Fibroblast of lung (primary cell): Measurements from ENCODE around the gene AVPR1B. TPM values are rescaled to one million over a fixed set of nuclear protein-coding genes. Genes with fewer than 3 reads are reported as not detected.

Source experiments
- DNase-seq, 2 donors: peaks; one replicate each; pipeline versions ENCODE4 v3.0.0 to v3.0.0-alpha.2; 2010; ENCODE audit warnings: low read depth in 2 of 2
- H2AFZ ChIP-seq: 2 replicates; pipeline ENCODE4 v1.5.1; 2012; ENCODE audit warnings: low read length, control low read depth, inconsistent platforms
- H3K27ac ChIP-seq: 2 replicates; pipeline ENCODE4 v1.5.1; 2011; ENCODE audit warnings: low read length, control low read depth; ENCODE audit not compliant: insufficient read depth
- H3K27me3 ChIP-seq: 2 replicates; pipeline ENCODE4 v1.5.1; 2011; ENCODE audit warnings: mild to moderate bottlenecking, low read length; ENCODE audit not compliant: control insufficient read depth, insufficient read depth
- H3K36me3 ChIP-seq: 2 replicates; pipeline ENCODE4 v1.5.1; 2011; ENCODE audit warnings: low read length; ENCODE audit not compliant: control insufficient read depth, insufficient read depth
- H3K4me1 ChIP-seq: 2 replicates; pipeline ENCODE4 v1.5.1; 2011; ENCODE audit warnings: low read length; ENCODE audit not compliant: control insufficient read depth, insufficient read depth; ENCODE audit errors: extremely low read depth
- H3K4me2 ChIP-seq: 2 replicates; pipeline ENCODE4 v1.5.1; 2011; ENCODE audit warnings: low read length, control low read depth; ENCODE audit not compliant: insufficient read depth; ENCODE audit errors: extremely low read depth
- H3K4me3 ChIP-seq, 4 experiments: fragments of 200-600 bp in 1 of 4; sonication (generic) in 1 of 4; replicated peaks in 1 of 4; 2 replicates each; pipeline ENCODE4 v1.5.1; 2011 to 2016; ENCODE audit warnings: low read length in 4 of 4, low read depth in 3 of 4, mild to moderate bottlenecking in 3 of 4, control low read depth in 2 of 4, inconsistent platforms in 1 of 4, mixed read lengths in 1 of 4; ENCODE audit not compliant: insufficient read depth in 1 of 4; ENCODE audit errors: control extremely low read depth in 1 of 4
- H3K79me2 ChIP-seq: 2 replicates; pipeline ENCODE4 v1.5.1; 2012; ENCODE audit warnings: mild to moderate bottlenecking, low read length, inconsistent platforms; ENCODE audit not compliant: control insufficient read depth, insufficient read depth
- H3K9ac ChIP-seq: 2 replicates; pipeline ENCODE4 v1.5.1; 2011; ENCODE audit warnings: mild to moderate bottlenecking, low read length, control low read depth; ENCODE audit not compliant: insufficient read depth
- H3K9me3 ChIP-seq: 2 replicates; pipeline ENCODE4 v1.5.1; 2012; ENCODE audit warnings: low read depth, low read length; ENCODE audit not compliant: control insufficient read depth, insufficient read depth
- H4K20me1 ChIP-seq: 2 replicates; pipeline ENCODE4 v1.5.1; 2011; ENCODE audit warnings: low read length; ENCODE audit not compliant: control insufficient read depth, insufficient read depth; ENCODE audit errors: extremely low read depth
- EZH2 ChIP-seq: IDR thresholded peaks from 2 replicates; pipeline ENCODE4 v1.5.1; 2012; ENCODE audit warnings: low read length, control low read depth, mild to moderate bottlenecking; ENCODE audit errors: missing control alignments
- polyA plus RNA-seq, 2 donors: library from polyadenylated mRNA; depleted of rRNA in 1 of 2; stranded (reverse) in 1 of 2; unstranded in 1 of 2; fragments of >200 nt; gene quantifications; 2 replicates each; pipeline ENCODE4 v1.2.1, GENCODE V29; 2011 to 2012; ENCODE audit warnings: missing spikeins in 1 of 2
- total RNA-seq: library from RNA; depleted of rRNA; stranded (reverse); fragments of >200 nt; gene quantifications from 2 replicates; pipeline ENCODE4 v1.2.1, GENCODE V29; 2014
- TF ChIP-seq, protein P1 (sequence below), 2 donors: IDR thresholded peaks in 1 of 2; conservative IDR thresholded peaks in 1 of 2; 1 replicate in 1 of 2; 2 replicates in 1 of 2; pipeline ENCODE4 v1.5.1; 2011 to 2012; ENCODE audit warnings: low read length in 2 of 2, control low read depth in 1 of 2, inconsistent platforms in 1 of 2, low read depth in 1 of 2, mild to moderate bottlenecking in 1 of 2

AVPR1B gene
- total and polyA plus RNA-seq, 2 donors (not counting 1 experiment from before 2014, with no cell fraction given): not detected

DNA sequence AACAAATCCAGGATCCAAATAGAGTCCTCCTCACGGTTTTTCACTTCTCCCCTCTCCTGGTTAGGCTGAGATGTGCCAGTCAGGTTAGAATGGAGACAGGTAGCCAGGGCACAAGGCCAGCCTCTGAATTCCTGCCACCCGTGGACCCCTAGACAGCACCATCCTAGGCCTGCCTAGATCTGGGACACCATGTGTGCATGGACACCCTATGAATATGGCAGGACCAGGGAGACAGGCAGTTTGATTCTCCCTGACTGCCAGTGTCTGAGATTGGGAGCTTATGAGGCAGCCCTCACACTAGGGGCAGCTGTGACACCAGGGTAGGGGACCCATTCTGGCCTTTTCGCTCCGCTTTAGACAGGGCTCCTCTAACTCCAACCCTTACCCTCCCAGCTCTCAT is 7.5 kb downstream of the AVPR1B start:
- Histone ChIP-seq H3K27ac (no peak overlapping the region), H3K4me2 (no peak overlapping the region), H3K4me3 (no peak overlapping the region), H3K79me2 (no peaks in the 10 kb centered on the region), H4K20me1 (no peaks in the 10 kb centered on the region), H3K9ac (no peak overlapping the region), H3K27me3 (peaks cover 15% of the 10 kb centered on the region), H3K4me1 (no peaks in the 10 kb centered on the region), H2AFZ (no peak overlapping the region), H3K9me3 (no peaks in the 10 kb centered on the region), H3K36me3 (no peaks in the 10 kb centered on the region)
- DNase-seq: no peak
- TF ChIP-seq, protein P1, sequence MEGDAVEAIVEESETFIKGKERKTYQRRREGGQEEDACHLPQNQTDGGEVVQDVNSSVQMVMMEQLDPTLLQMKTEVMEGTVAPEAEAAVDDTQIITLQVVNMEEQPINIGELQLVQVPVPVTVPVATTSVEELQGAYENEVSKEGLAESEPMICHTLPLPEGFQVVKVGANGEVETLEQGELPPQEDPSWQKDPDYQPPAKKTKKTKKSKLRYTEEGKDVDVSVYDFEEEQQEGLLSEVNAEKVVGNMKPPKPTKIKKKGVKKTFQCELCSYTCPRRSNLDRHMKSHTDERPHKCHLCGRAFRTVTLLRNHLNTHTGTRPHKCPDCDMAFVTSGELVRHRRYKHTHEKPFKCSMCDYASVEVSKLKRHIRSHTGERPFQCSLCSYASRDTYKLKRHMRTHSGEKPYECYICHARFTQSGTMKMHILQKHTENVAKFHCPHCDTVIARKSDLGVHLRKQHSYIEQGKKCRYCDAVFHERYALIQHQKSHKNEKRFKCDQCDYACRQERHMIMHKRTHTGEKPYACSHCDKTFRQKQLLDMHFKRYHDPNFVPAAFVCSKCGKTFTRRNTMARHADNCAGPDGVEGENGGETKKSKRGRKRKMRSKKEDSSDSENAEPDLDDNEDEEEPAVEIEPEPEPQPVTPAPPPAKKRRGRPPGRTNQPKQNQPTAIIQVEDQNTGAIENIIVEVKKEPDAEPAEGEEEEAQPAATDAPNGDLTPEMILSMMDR (conservative IDR thresholded peaks at IDR 0.05 in 1 of 2, IDR thresholded peaks at IDR 0.05 in 1 of 2; ENCODE audit: low read depth in 1 of 2, low read length in 2 of 2): no peak
- TF ChIP-seq EZH2: no peak

DNA sequence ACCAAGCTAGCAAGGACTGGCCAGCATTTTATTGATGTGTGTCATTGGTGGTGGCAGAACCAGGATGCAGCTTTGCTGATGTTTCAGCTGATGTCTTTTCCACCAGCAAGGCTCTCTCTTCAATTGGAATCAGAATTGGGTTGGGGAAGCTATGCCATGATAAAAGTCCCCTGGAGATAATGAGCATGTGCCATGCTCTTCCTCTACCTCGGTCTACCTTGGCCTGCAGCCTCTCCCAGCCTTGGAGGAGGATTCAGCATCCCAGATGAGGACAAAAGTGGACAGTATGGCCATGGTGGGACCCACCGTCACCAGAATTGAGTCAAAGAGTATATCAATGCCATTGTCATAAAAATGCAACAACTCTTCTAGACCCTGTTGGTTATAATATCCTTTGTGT is 8.6 kb downstream of the AVPR1B start:
- H3K9me3 ChIP-seq: no peaks in the 10 kb centered on the region
- TF ChIP-seq, protein P1 (conservative IDR thresholded peaks at IDR 0.05 in 1 of 2, IDR thresholded peaks at IDR 0.05 in 1 of 2; ENCODE audit: low read depth in 1 of 2, low read length in 2 of 2): no peak
- TF ChIP-seq EZH2: no peak
- no peaks in the 10 kb centered on the region for H4K20me1 ChIP-seq
- H3K4me2 ChIP-seq: no peak overlapping the region
- H3K79me2 ChIP-seq: no peaks in the 10 kb centered on the region
- no peaks in the 10 kb centered on the region for H3K36me3 ChIP-seq
- H3K27ac ChIP-seq: no peak overlapping the region
- no peak overlapping the region for H3K9ac ChIP-seq
- H3K4me3 ChIP-seq: no peak overlapping the region
- DNase-seq: no peak
- H3K4me1 ChIP-seq: no peaks in the 10 kb centered on the region
- peaks cover 12% of the 10 kb centered on the region for H3K27me3 ChIP-seq
- no peak overlapping the region for H2AFZ ChIP-seq

DNA sequence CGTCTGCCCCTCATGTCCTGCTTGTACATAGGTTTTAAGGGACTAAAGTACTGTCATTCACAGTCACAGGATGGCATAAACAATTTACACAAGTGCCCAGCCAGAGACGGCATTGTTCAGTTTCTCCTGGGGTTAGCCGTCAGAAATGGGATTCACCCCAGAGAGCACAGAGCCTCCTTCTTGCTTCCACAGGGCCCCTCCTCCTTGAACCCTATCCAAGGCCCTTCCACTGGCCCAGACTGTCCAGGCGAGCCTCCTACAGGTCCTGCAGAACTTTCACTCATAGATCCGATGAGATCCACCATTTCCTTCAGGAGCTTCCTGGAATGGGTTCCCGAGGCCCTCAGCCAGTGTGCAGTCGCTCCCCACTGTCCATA is 10.0 kb downstream of the AVPR1B start:
- Histone ChIP-seq H3K4me2 (no peak overlapping the region), H3K79me2 (no peaks in the 10 kb centered on the region), H3K9me3 (no peaks in the 10 kb centered on the region), H2AFZ (no peak overlapping the region), H3K27ac (no peak overlapping the region), H4K20me1 (no peaks in the 10 kb centered on the region), H3K27me3 (peaks cover 4% of the 10 kb centered on the region), H3K36me3 (no peaks in the 10 kb centered on the region), H3K9ac (no peak overlapping the region), H3K4me3 (no peak overlapping the region), H3K4me1 (no peaks in the 10 kb centered on the region)
- no peak for DNase-seq
- TF ChIP-seq, protein P1 (conservative IDR thresholded peaks at IDR 0.05 in 1 of 2, IDR thresholded peaks at IDR 0.05 in 1 of 2; ENCODE audit: low read depth in 1 of 2, low read length in 2 of 2): no peak
- no peak for TF ChIP-seq EZH2
